Gastrocnemius medialis (tissue), 4 donors: Measurements from ENCODE around the gene CD96. TPM values are rescaled to one million over a fixed set of nuclear protein-coding genes. Genes with fewer than 3 reads are reported as not detected.

Experiments
- ATAC-seq, 2 donors: fragments of 150-250 bp; one replicate each; pipeline ENCODE4 v1.9.1; 2016
- DNase-seq, 2 donors: peaks; one replicate each; pipeline ENCODE4 v3.0.0-alpha.2; 2019
- H3K27ac ChIP-seq, 4 donors: fragments of 200-600 bp; sonication (generic); 1 replicate in 1 of 4; 2 replicates in 3 of 4; pipeline ENCODE4 v1.5.1; 2016 to 2018; ENCODE audit warnings: mild to moderate bottlenecking in 2 of 4, moderate library complexity in 1 of 4
- H3K27me3 ChIP-seq, 3 donors: fragments of 200-600 bp; sonication (generic) in 2 of 3; 1 replicate in 1 of 3; 2 replicates in 2 of 3; pipeline versions ENCODE4 v1.5.1 to v1.6.0; 2016 to 2019; ENCODE audit warnings: mild to moderate bottlenecking in 1 of 3, moderate library complexity in 1 of 3
- H3K36me3 ChIP-seq, 2 donors: fragments of 200-600 bp; sonication (generic) in 1 of 2; one replicate each; pipeline ENCODE4 v1.5.1; 2017 to 2018
- H3K4me1 ChIP-seq, 2 donors: fragments of 200-600 bp; sonication (generic) in 1 of 2; one replicate each; pipeline ENCODE4 v1.5.1; 2016 to 2017; ENCODE audit warnings: mild to moderate bottlenecking in 2 of 2
- H3K4me3 ChIP-seq, 4 donors: fragments of 200-600 bp; sonication (generic) in 3 of 4; 1 replicate in 1 of 4; 2 replicates in 3 of 4; pipeline ENCODE4 v1.5.1; 2016 to 2019; ENCODE audit warnings: mild to moderate bottlenecking in 2 of 4
- H3K9me3 ChIP-seq, 3 donors: fragments of 200-600 bp; sonication (generic) in 2 of 3; 1 replicate in 1 of 3; 2 replicates in 2 of 3; pipeline ENCODE4 v1.5.1; 2016 to 2019
- CTCF ChIP-seq, 5 experiments: fragments of 450-650 bp in 3 of 5; fragments of 200-600 bp in 2 of 5; sonication (generic) in 2 of 5; IDR thresholded peaks in 4 of 5; conservative IDR thresholded peaks in 1 of 5; 1 replicate in 4 of 5; 2 replicates in 1 of 5; pipeline ENCODE4 v1.5.1; 2016 to 2019; ENCODE audit warnings: antibody characterized with exemption in 5 of 5, mild to moderate bottlenecking in 3 of 5, moderate library complexity in 3 of 5
- POLR2A ChIP-seq, 2 donors: fragments of 450-650 bp; IDR thresholded peaks; one replicate each; pipeline ENCODE4 v1.6.1; 2017; ENCODE audit warnings: antibody characterized with exemption in 2 of 2, mild to moderate bottlenecking in 2 of 2, moderate library complexity in 2 of 2
- in situ Hi-C, 4 donors: fragments of 200-750 bp; cut with MboI; loops; one replicate each; pipeline versions ENCODE4 v1.15.0 to v1.8.0; 2017; ENCODE audit warnings: low sequenced_read_pairs in 4 of 4
- intact Hi-C: fragments of 100-400 bp; cut with DNase I; formaldehyde crosslinking; loops from one replicate; pipeline ENCODE4 v1.15.1; 2023; ENCODE audit warnings: low total_unique reads
- total RNA-seq, 4 donors: library from RNA; depleted of rRNA; stranded (reverse); fragments of >200 nt; gene quantifications; one replicate each; pipeline versions ENCODE4 v1.1.0 to v1.2.3, GENCODE V29; 2016

CD96 gene
- total RNA-seq, 4 donors from 2014 or later: 0.85 TPM; not detected in 3

- ATAC-seq: no peak
- no peaks in the 10 kb centered on the region for H3K27me3 ChIP-seq
- no peaks in the 10 kb centered on the region for H3K36me3 ChIP-seq
- no peaks in the 10 kb centered on the region for H3K4me1 ChIP-seq
- no peak for DNase-seq
- H3K9me3 ChIP-seq: no peaks in the 10 kb centered on the region
- no peak overlapping the region for H3K4me3 ChIP-seq
- intact Hi-C loops: no loop called here
- in situ Hi-C loops: no loop called here
- H3K27ac ChIP-seq: no peak overlapping the region
- TF ChIP-seq POLR2A (IDR thresholded peaks at IDR 0.05) (no peak), CTCF (IDR thresholded peaks at IDR 0.05 in 4 of 5, conservative IDR thresholded peaks at IDR 0.05 in 1 of 5) (no peak)
Measured at GRCh38 chr3:111604119-111604518, 62.1 kb downstream of the CD96 start.

- in situ Hi-C loops: no loop called here
- Histone ChIP-seq H3K9me3 (no peaks in the 10 kb centered on the region), H3K27ac (no peak overlapping the region), H3K4me1 (no peaks in the 10 kb centered on the region), H3K4me3 (no peak overlapping the region), H3K36me3 (no peaks in the 10 kb centered on the region), H3K27me3 (no peaks in the 10 kb centered on the region)
- intact Hi-C loops: no loop called here
- no peak for DNase-seq
- no peak for TF ChIP-seq POLR2A (IDR thresholded peaks at IDR 0.05)
- no peak for TF ChIP-seq CTCF (IDR thresholded peaks at IDR 0.05 in 4 of 5, conservative IDR thresholded peaks at IDR 0.05 in 1 of 5)
- no peak for ATAC-seq
Measured at GRCh38 chr3:111605018-111605417, 63.0 kb downstream of the CD96 start.

- no peaks in the 10 kb centered on the region for H3K36me3 ChIP-seq
- in situ Hi-C loops (no loop called here), intact Hi-C loops (no loop called here)
- no peak overlapping the region for H3K4me3 ChIP-seq
- DNase-seq: no peak
- no peaks in the 10 kb centered on the region for H3K4me1 ChIP-seq
- no peak for ATAC-seq
- H3K27me3 ChIP-seq: no peaks in the 10 kb centered on the region
- no peak overlapping the region for H3K27ac ChIP-seq
- TF ChIP-seq CTCF (IDR thresholded peaks at IDR 0.05 in 4 of 5, conservative IDR thresholded peaks at IDR 0.05 in 1 of 5) (no peak), POLR2A (IDR thresholded peaks at IDR 0.05) (no peak)
- no peaks in the 10 kb centered on the region for H3K9me3 ChIP-seq
Measured at GRCh38 chr3:111605493-111605892, 63.5 kb downstream of the CD96 start.

- no peaks in the 10 kb centered on the region for H3K36me3 ChIP-seq
- ATAC-seq: no peak
- intact Hi-C loops (no loop called here), in situ Hi-C loops (no loop called here)
- DNase-seq: no peak
- no peak overlapping the region for H3K27ac ChIP-seq
- H3K9me3 ChIP-seq: no peaks in the 10 kb centered on the region
- no peaks in the 10 kb centered on the region for H3K4me1 ChIP-seq
- H3K4me3 ChIP-seq: no peak overlapping the region
- TF ChIP-seq POLR2A (IDR thresholded peaks at IDR 0.05) (no peak), CTCF (IDR thresholded peaks at IDR 0.05 in 4 of 5, conservative IDR thresholded peaks at IDR 0.05 in 1 of 5) (no peak)
- H3K27me3 ChIP-seq: no peaks in the 10 kb centered on the region
Measured at GRCh38 chr3:111607240-111607920, 65.4 kb downstream of the CD96 start.

GRCh38 chr3:111608383-111608782 lies 66.4 kb downstream of the CD96 start:
- ATAC-seq: no peak
- H3K4me1 ChIP-seq: no peaks in the 10 kb centered on the region
- intact Hi-C loops (no loop called here), in situ Hi-C loops (no loop called here)
- no peak overlapping the region for H3K27ac ChIP-seq
- H3K4me3 ChIP-seq: no peak overlapping the region
- H3K9me3 ChIP-seq: no peaks in the 10 kb centered on the region
- TF ChIP-seq CTCF (IDR thresholded peaks at IDR 0.05 in 4 of 5, conservative IDR thresholded peaks at IDR 0.05 in 1 of 5) (no peak), POLR2A (IDR thresholded peaks at IDR 0.05) (no peak)
- no peaks in the 10 kb centered on the region for H3K36me3 ChIP-seq
- no peaks in the 10 kb centered on the region for H3K27me3 ChIP-seq
- no peak for DNase-seq
